SK-N-SH (cell line): ENCODE measurements around the gene TPP1.

Source experiments
- CTCF ChIP-seq: fragments of 200-600 bp; sonication (generic); IDR thresholded peaks from 2 replicates; pipeline ENCODE4 v1.6.1; 2017; ENCODE audit warnings: antibody characterized with exemption, mild to moderate bottlenecking, moderate library complexity
- EP300 ChIP-seq, 2 experiments: IDR thresholded peaks; 2 replicates each; pipeline versions ENCODE4 v1.4.0 to v1.6.1; 2012; ENCODE audit warnings: borderline replicate concordance in 1 of 2, low read depth in 1 of 2, low read length in 1 of 2
- EZH2phosphoT487 ChIP-seq: fragments of 200-600 bp; sonication (generic); IDR thresholded peaks from 2 replicates; pipeline ENCODE4 v1.6.1; 2017; ENCODE audit warnings: low read depth, mixed run types, mild to moderate bottlenecking, antibody characterized with exemption, moderate library complexity, borderline replicate concordance
- POLR2AphosphoS5 ChIP-seq: IDR thresholded peaks from 2 replicates; pipeline ENCODE4 v1.6.1; 2012; ENCODE audit warnings: low read depth, low read length
- REST ChIP-seq: IDR thresholded peaks from 2 replicates; pipeline ENCODE4 v1.6.1; 2012; ENCODE audit warnings: mild to moderate bottlenecking, low read depth, low read length, moderate library complexity
- RFX5 ChIP-seq: IDR thresholded peaks from 2 replicates; pipeline ENCODE4 v1.6.1; 2012; ENCODE audit warnings: mild to moderate bottlenecking, improper control_type of control experiment, low read length
- SIN3A ChIP-seq: IDR thresholded peaks from 2 replicates; pipeline ENCODE4 v1.6.1; 2012; ENCODE audit warnings: low read depth, mild to moderate bottlenecking, low read length, moderate library complexity, borderline replicate concordance
- TAF1 ChIP-seq: IDR thresholded peaks from 2 replicates; pipeline ENCODE4 v1.6.1; 2012; ENCODE audit warnings: low read depth, mild to moderate bottlenecking, low read length, moderate library complexity, borderline replicate concordance
- TCF12 ChIP-seq: IDR thresholded peaks from 2 replicates; pipeline ENCODE4 v1.4.0; 2012
- TEAD4 ChIP-seq: IDR thresholded peaks from 2 replicates; pipeline ENCODE4 v1.4.0; 2012; ENCODE audit warnings: mild to moderate bottlenecking, borderline replicate concordance; ENCODE audit not compliant: insufficient read depth
- YY1 ChIP-seq: IDR thresholded peaks from 2 replicates; pipeline ENCODE4 v1.4.0; 2012; ENCODE audit warnings: low read depth, mild to moderate bottlenecking
- ZBTB33 ChIP-seq: IDR thresholded peaks from 2 replicates; pipeline ENCODE4 v1.4.0; 2012; ENCODE audit warnings: low read depth, borderline replicate concordance

GRCh38 chr11:6607190-6607795, 11.9 kb downstream of the TPP1 start:
- TF ChIP-seq CTCF = no peak
- TF ChIP-seq EZH2phosphoT487 = no peak
- TF ChIP-seq POLR2AphosphoS5 = no peak; the same call in none of the 2 replicates
- TF ChIP-seq EP300 (IDR thresholded peaks at IDR 0.05; ENCODE audit: borderline replicate concordance in 1 of 2, low read depth in 1 of 2, low read length in 1 of 2) = no peak
- no peak for TF ChIP-seq TCF12
- no peak; the same call in 1 of the 2 replicates for TF ChIP-seq TAF1
- 0 out of 2 replicates have a peak, but pooled peaks have one; percentile 4 for TF ChIP-seq TEAD4
- no peak for TF ChIP-seq RFX5
- no peak for TF ChIP-seq REST
- no peak for TF ChIP-seq SIN3A
- TF ChIP-seq ZBTB33 = no peak
- no peak for TF ChIP-seq YY1
